Measurements from ENCODE around the gene KMT5B.

DNA sequence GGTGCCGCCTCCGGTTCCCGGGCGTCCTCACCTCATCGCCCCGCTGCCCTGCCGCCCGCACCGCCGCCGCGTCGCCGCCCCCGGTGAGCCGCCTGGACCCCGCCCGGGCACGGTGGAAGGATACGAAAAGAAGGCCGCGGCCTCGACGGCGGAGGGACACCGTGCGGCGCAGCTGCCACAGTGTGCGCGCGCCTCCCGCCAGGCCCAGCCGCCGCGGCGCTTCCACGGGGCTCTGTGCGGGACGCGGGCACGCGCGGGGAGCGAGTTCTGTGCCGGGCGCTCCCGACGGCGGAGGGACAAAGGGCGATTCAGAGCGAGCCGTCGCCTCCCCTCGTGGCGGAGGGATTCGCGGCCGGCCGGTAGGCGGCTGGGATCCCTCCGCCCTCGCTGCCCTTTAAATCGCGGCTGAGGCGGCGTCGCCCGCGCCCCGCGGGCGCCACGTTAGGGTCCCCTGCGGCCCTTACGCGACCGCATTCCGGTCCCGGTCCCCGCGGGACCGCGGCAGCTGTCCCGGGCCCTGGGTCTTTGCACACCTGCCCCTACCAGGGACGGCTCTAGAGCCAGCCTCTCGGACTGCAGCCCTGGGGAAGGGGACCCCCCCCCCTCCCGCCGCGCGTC, 568 bp upstream of the KMT5B start:
- TF ChIP-seq POLR2A (IDR thresholded peaks at IDR 0.05; ENCODE audit: low read depth, low read length) = peak; percentile 95
- TF ChIP-seq TAF1 (IDR thresholded peaks at IDR 0.05; ENCODE audit: low read depth, low read length) = peak; percentile 64; the same call in 1 of the 2 replicates
- no peak for TF ChIP-seq SPI1 (IDR thresholded peaks at IDR 0.05; ENCODE audit: low read depth, low read length)
- TF ChIP-seq PAX5 (IDR thresholded peaks at IDR 0.05; ENCODE audit: insufficient read depth, low read length, severe bottlenecking) = no peak
- peak; percentile 72; the same call in 1 of the 2 replicates for TF ChIP-seq POLR2AphosphoS5 (IDR thresholded peaks at IDR 0.05; ENCODE audit: low read depth, low read length)
- TF ChIP-seq POU2F2 (IDR thresholded peaks at IDR 0.05; ENCODE audit: low read depth, low read length) = peak; percentile 80; the same call in 1 of the 2 replicates
